ENCODE results near the gene LAMA4. TPM values are rescaled to one million over a fixed set of nuclear protein-coding genes. Genes with fewer than 3 reads are reported as not detected.

LAMA4 gene
- total RNA-seq, 1 donor from 2014 or later: 102 TPM

DNA sequence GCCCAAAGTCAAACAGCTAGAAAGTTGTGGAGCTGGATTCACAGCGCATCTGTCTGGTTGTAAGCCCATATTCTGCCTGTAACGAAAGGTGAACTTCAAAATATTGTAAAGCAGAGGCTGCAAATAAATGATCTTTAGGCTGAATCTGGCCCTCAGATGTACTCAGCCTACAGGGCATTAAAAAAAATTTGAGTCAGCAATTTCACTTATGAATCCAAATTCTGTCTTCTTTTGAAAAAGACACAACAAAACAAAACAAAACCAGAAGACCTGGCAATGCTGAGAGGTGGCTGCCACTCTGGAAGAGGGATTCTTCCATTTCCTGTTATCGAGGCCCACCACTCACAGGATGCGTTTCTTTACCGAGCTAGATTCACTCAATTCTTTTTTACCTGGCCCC is 7.1 kb downstream of the LAMA4 start:
- Mint-ChIP-seq H3K27ac (ENCODE audit: unreplicated experiment) (no peak overlapping the region), H3K36me3 (ENCODE audit: low read depth) (peaks cover 12% of the 10 kb centered on the region), H3K27me3 (ENCODE audit: low read depth) (no peaks in the 10 kb centered on the region), H3K4me3 (ENCODE audit: unreplicated experiment) (no peak overlapping the region), H3K4me1 (ENCODE audit: low read depth) (peaks cover 76% of the 10 kb centered on the region), H3K9me3 (ENCODE audit: low read depth) (no peaks in the 10 kb centered on the region)
- TF ChIP-seq, protein P1, sequence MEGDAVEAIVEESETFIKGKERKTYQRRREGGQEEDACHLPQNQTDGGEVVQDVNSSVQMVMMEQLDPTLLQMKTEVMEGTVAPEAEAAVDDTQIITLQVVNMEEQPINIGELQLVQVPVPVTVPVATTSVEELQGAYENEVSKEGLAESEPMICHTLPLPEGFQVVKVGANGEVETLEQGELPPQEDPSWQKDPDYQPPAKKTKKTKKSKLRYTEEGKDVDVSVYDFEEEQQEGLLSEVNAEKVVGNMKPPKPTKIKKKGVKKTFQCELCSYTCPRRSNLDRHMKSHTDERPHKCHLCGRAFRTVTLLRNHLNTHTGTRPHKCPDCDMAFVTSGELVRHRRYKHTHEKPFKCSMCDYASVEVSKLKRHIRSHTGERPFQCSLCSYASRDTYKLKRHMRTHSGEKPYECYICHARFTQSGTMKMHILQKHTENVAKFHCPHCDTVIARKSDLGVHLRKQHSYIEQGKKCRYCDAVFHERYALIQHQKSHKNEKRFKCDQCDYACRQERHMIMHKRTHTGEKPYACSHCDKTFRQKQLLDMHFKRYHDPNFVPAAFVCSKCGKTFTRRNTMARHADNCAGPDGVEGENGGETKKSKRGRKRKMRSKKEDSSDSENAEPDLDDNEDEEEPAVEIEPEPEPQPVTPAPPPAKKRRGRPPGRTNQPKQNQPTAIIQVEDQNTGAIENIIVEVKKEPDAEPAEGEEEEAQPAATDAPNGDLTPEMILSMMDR (IDR thresholded peaks at IDR 0.05): no peak
- no peak for DNase-seq (ENCODE audit: low spot score)

DNA sequence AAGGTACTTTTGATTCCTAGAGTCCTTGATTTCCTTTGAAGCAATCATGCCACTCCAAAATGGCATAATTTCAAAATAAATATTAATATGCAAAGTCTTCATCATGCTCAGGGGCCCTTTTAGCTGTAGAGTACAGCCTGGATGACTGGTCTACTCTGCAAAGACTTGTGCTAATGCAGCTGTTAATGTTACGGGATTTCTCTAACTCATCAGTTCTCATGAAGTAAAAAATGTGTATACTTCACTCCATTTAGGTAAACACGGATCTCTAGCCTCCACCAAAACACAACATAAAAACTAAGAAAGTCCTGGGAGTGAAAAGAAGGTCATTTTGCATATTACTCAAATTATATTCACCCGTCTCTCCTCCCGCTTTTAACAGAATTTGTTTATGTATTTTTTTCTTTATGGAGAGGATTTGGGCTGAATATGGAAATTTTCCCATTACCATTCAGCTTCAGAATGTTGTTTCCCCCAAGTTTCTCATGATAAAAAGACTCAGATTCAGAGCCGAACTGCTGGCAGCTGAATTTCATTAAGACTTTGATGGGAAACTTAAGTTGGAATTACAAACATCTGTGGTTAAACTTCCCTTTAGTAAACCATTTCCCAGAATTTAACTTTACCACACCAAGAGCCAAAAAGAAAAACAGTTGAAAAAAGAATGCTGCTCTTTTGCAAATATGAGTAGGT is 8.7 kb downstream of the LAMA4 start:
- Mint-ChIP-seq H3K4me1 (ENCODE audit: low read depth) (peaks cover 69% of the 10 kb centered on the region), H3K4me3 (ENCODE audit: unreplicated experiment) (no peak overlapping the region), H3K27me3 (ENCODE audit: low read depth) (no peaks in the 10 kb centered on the region), H3K9me3 (ENCODE audit: low read depth) (no peaks in the 10 kb centered on the region), H3K27ac (ENCODE audit: unreplicated experiment) (peak overlapping the region; percentile 78), H3K36me3 (ENCODE audit: low read depth) (peaks cover 12% of the 10 kb centered on the region)
- DNase-seq (ENCODE audit: low spot score): no peak
- TF ChIP-seq, protein P1 (IDR thresholded peaks at IDR 0.05): no peak

DNA sequence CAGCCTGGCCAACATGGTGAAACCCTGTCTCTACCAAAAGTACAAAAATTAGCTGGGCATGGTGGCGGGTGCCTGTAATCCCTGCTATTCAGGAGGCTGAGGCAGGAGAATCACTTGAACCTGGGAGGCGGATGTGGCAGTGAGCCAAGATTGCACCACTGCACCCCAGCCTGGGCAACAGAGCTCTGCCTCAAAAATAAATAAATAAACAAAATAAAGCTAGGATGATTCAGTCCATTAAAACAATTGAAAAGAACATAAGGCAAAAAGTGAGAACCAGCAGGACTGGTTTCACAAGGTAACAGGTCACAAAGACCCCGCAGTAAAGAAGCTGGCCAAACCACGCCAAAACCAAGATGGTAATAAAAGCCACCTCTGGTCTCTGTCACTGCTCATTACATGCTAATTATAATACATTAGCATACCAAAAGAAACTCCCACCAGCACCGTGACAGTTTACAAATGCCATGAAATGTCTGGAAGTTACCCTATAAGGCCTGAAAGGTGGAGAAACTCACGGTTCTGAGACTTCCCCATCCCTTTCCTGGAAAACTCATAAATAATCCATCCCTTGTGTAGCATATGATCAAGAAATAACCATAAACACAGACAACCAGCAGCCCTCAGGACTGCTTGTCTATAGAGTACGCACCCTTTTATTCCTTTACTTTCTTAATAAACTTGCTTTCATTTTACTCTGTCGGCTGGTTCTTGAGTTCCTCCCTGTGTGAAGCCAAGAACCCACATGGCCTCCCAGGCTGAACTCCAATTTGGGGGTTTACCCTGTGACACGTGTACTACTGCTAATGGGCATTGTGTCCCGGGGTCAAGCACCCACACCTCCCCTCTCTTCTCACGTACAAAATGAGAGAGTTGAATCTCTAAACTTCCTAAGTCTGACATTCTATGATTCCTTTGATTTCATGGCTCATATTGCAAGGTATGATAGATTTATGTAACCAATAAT is 10.2 kb downstream of the LAMA4 start:
- H3K27ac Mint-ChIP-seq (ENCODE audit: unreplicated experiment): peak overlapping the region; percentile 22
- DNase-seq (ENCODE audit: low spot score): no peak
- peaks cover 13% of the 10 kb centered on the region for H3K36me3 Mint-ChIP-seq (ENCODE audit: low read depth)
- no peak overlapping the region for H3K4me3 Mint-ChIP-seq (ENCODE audit: unreplicated experiment)
- H3K27me3 Mint-ChIP-seq (ENCODE audit: low read depth): no peaks in the 10 kb centered on the region
- H3K9me3 Mint-ChIP-seq (ENCODE audit: low read depth): no peaks in the 10 kb centered on the region
- TF ChIP-seq, protein P1 (IDR thresholded peaks at IDR 0.05): no peak
- H3K4me1 Mint-ChIP-seq (ENCODE audit: low read depth): peaks cover 55% of the 10 kb centered on the region

DNA sequence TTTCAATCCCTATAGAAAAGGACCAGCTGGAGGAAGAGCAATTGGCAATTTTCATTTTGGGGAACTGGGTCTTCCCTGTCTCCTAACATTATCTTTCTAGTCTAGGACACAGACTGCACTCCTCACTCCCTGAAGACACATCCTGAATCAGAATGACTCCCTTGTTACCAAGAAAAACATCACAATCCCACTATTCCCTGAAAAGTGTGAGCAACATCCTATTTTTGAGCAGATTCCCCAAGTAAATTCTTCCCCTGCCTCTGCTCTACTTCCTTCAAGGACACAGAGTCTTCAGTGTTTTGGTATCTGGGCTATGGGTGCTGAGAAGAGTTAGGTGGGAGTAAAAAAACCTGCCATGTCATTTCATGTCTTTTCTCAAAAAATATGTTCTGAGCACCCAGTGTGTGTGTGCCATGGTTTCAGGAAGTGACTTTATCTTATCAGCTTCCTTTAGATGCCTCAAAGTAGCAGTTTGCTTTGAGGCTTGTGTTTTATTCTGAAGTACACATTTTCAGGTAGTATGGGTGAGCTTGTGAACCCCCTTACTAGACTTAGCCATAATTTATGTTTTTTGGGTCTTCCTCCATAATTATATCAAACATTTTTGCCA is 12.4 kb downstream of the LAMA4 start:
- H3K9me3 Mint-ChIP-seq (ENCODE audit: low read depth): no peaks in the 10 kb centered on the region
- H3K4me3 Mint-ChIP-seq (ENCODE audit: unreplicated experiment): no peak overlapping the region
- H3K36me3 Mint-ChIP-seq (ENCODE audit: low read depth): peaks cover 9% of the 10 kb centered on the region
- H3K27me3 Mint-ChIP-seq (ENCODE audit: low read depth): no peaks in the 10 kb centered on the region
- H3K27ac Mint-ChIP-seq (ENCODE audit: unreplicated experiment): no peak overlapping the region
- H3K4me1 Mint-ChIP-seq (ENCODE audit: low read depth): peaks cover 56% of the 10 kb centered on the region
- TF ChIP-seq, protein P1 (IDR thresholded peaks at IDR 0.05): no peak
- no peak for DNase-seq (ENCODE audit: low spot score)

DNA sequence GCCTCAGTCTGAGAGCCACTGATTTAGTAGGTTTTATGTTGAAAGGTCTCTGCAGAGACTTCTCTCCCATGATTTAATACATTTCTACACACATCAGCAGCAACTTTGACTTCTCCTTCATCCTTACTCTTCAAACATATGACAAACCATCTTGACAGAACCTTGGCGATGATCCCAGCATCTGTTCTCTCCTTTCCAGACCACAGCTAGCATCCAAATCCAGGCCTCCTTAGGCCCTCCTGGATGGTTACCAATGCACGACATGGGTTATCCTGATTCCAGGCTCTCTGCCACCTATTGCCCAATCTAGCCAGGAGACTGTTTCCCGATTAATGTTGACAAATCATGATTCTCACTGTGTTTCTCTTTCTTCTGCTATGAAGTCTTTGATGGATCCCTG is 16.8 kb downstream of the LAMA4 start:
- H3K27me3 Mint-ChIP-seq (ENCODE audit: low read depth): no peaks in the 10 kb centered on the region
- H3K9me3 Mint-ChIP-seq (ENCODE audit: low read depth): no peaks in the 10 kb centered on the region
- H3K4me1 Mint-ChIP-seq (ENCODE audit: low read depth): peaks cover 69% of the 10 kb centered on the region
- H3K36me3 Mint-ChIP-seq (ENCODE audit: low read depth): peaks cover 3% of the 10 kb centered on the region
- TF ChIP-seq, protein P1 (IDR thresholded peaks at IDR 0.05): no peak
- no peak overlapping the region for H3K4me3 Mint-ChIP-seq (ENCODE audit: unreplicated experiment)
- peak overlapping the region; percentile 67 for H3K27ac Mint-ChIP-seq (ENCODE audit: unreplicated experiment)
- no peak for DNase-seq (ENCODE audit: low spot score)
